Panc1 (cell line): ENCODE measurements around the gene PTPRZ1.

Source experiments
- CTCF ChIP-seq: fragments of 450-650 bp; IDR thresholded peaks from 2 replicates; pipeline ENCODE4 v1.5.1; 2017; ENCODE audit warnings: mild to moderate bottlenecking
- POLR2AphosphoS5 ChIP-seq: IDR thresholded peaks from 2 replicates; pipeline ENCODE4 v1.6.1; 2012; ENCODE audit warnings: mild to moderate bottlenecking, low read depth, low read length, moderate library complexity
- SIN3A ChIP-seq: IDR thresholded peaks from 2 replicates; pipeline ENCODE4 v1.6.1; 2012; ENCODE audit warnings: low read depth, mild to moderate bottlenecking, low read length, moderate library complexity, borderline replicate concordance; ENCODE audit not compliant: insufficient read depth

GRCh38 chr7:122064971-122065370 lies 192.0 kb downstream of the PTPRZ1 start:
- TF ChIP-seq POLR2AphosphoS5: no peak
- TF ChIP-seq CTCF: no peak
- TF ChIP-seq SIN3A: no peak
